GM18861 (cell line): ENCODE data around the gene RASA3.
"Not testable (repeated sequence)": the region's sequence is repeated elsewhere in the genome, so short reads cannot be mapped to it uniquely, and the experiment has no call there.

Experiments
- ATAC-seq: cut with Tn5 transposase; IDR thresholded peaks from one replicate; pipeline ENCODE4 v1.9.1; 2021; ENCODE audit not compliant: unreplicated experiment

The RASA3 gene

GRCh38 chr13:113996912-113997745 is 135.3 kb downstream of the RASA3 start:
- ATAC-seq = no peak

- no peak for ATAC-seq
These were observed 136.1 kb downstream of the RASA3 start for GRCh38 chr13:113996081-113996911.

- ATAC-seq = no peak
These were observed 137.3 kb downstream of the RASA3 start for GRCh38 chr13:113995051-113995601.

- ATAC-seq = no peak
These were observed 140.0 kb downstream of the RASA3 start for GRCh38 chr13:113992276-113993005.

GRCh38 chr13:113991676-113992179 is 140.7 kb downstream of the RASA3 start:
- no peak for ATAC-seq

GRCh38 chr13:113991191-113991669 is 141.2 kb downstream of the RASA3 start:
- ATAC-seq = no peak

- no peak for ATAC-seq
These were observed 142.0 kb downstream of the RASA3 start for GRCh38 chr13:113990321-113990837.

GRCh38 chr13:113989585-113990300 is 142.7 kb downstream of the RASA3 start:
- no peak for ATAC-seq

- not testable (repeated sequence) for ATAC-seq
These were observed 143.6 kb downstream of the RASA3 start for GRCh38 chr13:113988859-113989258.

GRCh38 chr13:113982296-113982661 is 150.1 kb downstream of the RASA3 start:
- no peak for ATAC-seq

- ATAC-seq = no peak
These were observed 150.7 kb downstream of the RASA3 start for GRCh38 chr13:113981611-113982295.

GRCh38 chr13:113981194-113981605 is 151.2 kb downstream of the RASA3 start:
- ATAC-seq = no peak

GRCh38 chr13:113980489-113981064 is 151.8 kb downstream of the RASA3 start:
- no peak for ATAC-seq

GRCh38 chr13:113979791-113980471 is 152.5 kb downstream of the RASA3 start:
- ATAC-seq = no peak

GRCh38 chr13:113978741-113979481 is 153.5 kb downstream of the RASA3 start:
- no peak for ATAC-seq

GRCh38 chr13:113977976-113978375 is 154.4 kb downstream of the RASA3 start:
- ATAC-seq = no peak
